GM12878 (cell line): ENCODE results near the gene NTM.

Source experiments
- JUNB ChIP-seq: IDR thresholded peaks from 2 replicates; pipeline ENCODE4 v1.6.1; 2016; ENCODE audit warnings: antibody characterized with exemption, mild to moderate bottlenecking
- MXI1 ChIP-seq: fragments of 150-350 bp; IDR thresholded peaks from 2 replicates; pipeline ENCODE4 v1.6.1; 2011; ENCODE audit warnings: low read depth, mild to moderate bottlenecking, inconsistent platforms, low read length, improper control_type of control experiment
- MYC ChIP-seq: IDR thresholded peaks from 2 replicates; pipeline ENCODE4 v1.6.1; 2011; ENCODE audit warnings: mild to moderate bottlenecking, low read length, moderate library complexity, inconsistent platforms; ENCODE audit not compliant: insufficient read depth, insufficient replicate concordance, insufficient read length, severe bottlenecking
- TF ChIP-seq, protein P1 (sequence below): IDR thresholded peaks from 2 replicates; pipeline ENCODE4 v1.6.1; 2012; ENCODE audit warnings: improper control_type of control experiment, low read depth, low read length; ENCODE audit not compliant: insufficient replicate concordance

DNA sequence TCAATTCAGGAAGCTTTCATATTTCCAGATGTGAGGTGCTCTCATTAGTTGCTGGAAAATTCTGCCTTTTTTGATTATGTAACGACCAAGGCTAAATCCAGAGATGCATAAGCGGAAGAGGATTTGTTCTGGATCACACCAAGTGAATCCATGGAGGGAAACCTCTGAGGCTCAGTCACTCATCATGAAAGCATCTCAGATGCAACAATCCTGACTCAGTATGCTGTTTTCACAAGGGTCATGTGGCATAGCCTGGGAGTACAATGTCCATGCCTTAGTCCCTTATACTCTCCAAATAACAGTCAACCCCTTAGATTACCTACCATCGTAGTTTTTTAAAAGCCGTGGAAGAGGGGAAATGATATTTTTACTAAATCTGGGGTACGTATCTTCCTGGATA is 445.6 kb downstream of the NTM start:
- TF ChIP-seq MXI1 (no peak), JUNB (no peak), MYC (no peak)
- TF ChIP-seq, protein P1, sequence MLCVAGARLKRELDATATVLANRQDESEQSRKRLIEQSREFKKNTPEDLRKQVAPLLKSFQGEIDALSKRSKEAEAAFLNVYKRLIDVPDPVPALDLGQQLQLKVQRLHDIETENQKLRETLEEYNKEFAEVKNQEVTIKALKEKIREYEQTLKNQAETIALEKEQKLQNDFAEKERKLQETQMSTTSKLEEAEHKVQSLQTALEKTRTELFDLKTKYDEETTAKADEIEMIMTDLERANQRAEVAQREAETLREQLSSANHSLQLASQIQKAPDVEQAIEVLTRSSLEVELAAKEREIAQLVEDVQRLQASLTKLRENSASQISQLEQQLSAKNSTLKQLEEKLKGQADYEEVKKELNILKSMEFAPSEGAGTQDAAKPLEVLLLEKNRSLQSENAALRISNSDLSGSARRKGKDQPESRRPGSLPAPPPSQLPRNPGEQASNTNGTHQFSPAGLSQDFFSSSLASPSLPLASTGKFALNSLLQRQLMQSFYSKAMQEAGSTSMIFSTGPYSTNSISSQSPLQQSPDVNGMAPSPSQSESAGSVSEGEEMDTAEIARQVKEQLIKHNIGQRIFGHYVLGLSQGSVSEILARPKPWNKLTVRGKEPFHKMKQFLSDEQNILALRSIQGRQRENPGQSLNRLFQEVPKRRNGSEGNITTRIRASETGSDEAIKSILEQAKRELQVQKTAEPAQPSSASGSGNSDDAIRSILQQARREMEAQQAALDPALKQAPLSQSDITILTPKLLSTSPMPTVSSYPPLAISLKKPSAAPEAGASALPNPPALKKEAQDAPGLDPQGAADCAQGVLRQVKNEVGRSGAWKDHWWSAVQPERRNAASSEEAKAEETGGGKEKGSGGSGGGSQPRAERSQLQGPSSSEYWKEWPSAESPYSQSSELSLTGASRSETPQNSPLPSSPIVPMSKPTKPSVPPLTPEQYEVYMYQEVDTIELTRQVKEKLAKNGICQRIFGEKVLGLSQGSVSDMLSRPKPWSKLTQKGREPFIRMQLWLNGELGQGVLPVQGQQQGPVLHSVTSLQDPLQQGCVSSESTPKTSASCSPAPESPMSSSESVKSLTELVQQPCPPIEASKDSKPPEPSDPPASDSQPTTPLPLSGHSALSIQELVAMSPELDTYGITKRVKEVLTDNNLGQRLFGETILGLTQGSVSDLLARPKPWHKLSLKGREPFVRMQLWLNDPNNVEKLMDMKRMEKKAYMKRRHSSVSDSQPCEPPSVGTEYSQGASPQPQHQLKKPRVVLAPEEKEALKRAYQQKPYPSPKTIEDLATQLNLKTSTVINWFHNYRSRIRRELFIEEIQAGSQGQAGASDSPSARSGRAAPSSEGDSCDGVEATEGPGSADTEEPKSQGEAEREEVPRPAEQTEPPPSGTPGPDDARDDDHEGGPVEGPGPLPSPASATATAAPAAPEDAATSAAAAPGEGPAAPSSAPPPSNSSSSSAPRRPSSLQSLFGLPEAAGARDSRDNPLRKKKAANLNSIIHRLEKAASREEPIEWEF, result no peak
